HCEC 1CT (cell line): Measurements from ENCODE around the gene HIGD1A.

Experiments used
- DNase-seq: peaks from one replicate; pipeline ENCODE4 v3.0.0-alpha.2; 2017

Gene HIGD1A

DNA sequence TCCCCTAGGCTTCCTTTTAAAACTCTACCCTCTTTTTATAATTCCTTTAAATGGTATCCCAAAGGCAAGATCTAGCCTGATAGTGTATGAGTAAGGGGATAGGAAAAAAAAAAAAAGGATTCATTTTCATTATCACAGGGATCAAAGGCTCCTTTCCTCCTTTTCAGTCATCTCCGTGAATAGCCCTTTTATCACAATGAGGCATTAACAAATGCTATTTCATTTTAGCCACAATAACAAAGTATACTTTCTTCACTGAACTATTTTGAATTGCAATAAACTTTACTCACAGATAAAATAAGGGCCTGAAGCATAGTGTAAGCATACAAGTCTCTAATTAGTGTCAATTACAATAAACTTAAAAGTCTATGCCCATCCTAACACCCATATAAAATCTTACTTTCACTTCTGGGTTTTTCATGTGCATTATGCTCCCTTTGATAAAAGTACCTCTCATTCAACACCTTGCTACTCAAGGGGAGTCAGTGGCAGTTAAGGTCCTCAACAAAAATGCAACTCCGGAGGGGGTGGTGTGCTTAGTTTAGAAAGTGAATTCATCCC is 8.6 kb downstream of the HIGD1A start:
- no peak for DNase-seq

DNA sequence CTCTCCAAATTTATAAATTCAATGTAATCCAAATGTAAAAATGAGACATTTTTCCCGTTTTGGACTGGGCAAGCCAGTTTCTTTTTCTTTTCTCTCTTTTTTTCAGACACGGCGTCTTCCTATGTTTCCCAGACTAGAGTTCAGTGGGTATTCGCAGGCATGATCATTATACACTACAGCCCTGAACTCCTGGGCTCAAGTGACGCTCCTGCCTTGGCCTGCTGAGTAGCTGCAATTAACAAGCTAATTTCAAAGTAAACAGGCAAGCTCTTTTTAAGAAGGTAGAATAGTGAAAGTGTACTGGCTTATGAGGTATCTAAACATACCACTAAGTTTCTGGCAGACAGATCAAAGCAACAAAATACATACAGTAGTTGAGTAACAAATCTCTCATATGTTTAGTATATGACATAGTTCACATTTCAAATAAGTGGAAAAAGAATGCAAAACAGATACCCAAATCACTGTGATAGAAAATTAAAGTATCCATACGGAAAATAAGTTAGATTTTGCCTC is 13.5 kb downstream of the HIGD1A start:
- no peak for DNase-seq

DNA sequence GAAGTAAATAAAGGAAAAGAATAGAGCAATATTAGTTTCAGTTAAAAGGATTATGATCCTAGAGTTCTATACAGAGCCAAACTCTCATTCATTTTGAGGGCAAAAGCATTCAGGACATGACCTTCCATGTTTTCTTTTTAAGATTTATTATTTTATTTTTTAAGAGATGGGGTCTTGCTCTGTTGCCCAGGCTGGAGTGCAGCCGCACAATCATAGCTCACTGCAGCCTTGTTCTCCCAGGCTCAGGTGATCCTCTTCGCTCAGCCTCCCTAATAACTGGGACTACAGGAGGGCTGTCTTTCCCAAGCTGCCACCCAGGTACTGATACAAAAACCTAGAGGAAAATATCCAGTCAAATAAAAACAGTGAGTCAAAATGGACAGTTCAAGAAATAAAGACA is 17.7 kb downstream of the HIGD1A start:
- no peak for DNase-seq

DNA sequence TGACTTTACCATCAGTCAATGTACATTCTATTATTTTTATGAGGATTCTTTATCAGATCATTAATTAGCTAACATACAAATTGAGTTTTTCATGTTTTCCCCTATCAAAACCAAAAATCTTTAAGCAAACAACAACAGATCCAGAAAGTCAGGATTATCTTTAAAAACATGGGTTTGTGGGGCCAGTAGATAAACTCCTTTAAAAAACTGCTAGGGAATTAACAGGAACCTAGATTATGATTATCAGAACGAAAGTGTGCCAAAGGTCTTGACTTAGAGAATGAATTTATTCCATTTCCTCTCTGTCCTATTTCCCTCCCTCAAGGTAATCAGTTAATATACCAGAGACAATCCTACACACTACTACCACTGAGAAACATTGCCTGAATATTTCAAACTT is 18.1 kb downstream of the HIGD1A start:
- no peak for DNase-seq

DNA sequence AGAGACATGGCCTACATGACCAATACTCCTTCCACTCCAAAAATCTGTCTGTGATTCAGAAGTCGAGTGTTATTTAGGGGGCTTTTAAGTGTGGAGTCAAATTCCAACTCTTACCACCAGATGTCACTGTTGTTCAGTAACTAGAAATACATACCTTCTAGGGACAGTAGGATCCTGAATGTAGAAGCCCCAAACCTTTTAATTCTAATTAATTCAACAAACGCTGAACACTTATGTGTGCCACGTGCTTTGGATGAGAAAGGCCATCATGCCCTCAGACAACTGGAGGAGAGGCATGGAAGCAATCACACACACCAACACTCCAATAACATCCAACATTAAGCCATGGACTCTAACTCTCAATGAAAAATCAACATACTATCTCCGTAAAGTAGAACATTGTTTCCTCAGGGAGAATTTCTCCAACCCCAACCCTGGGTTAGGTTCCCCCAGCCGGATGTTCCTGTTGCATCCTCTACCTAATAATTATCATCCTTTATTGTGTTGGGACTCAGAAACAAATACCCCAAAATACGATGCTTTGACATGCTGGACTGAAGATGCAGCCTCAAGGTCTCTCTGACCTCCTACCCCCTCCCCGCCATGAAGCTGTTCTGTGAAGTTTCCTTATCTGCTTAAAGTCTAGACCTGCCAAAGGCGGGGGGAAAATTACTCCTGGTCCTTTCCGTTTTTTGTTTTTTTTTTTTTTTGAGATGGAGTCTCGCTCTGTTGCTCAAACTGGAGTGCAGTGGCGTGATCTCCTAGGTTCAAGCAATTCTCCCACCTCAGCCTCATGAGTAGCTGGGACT is 23.2 kb downstream of the HIGD1A start:
- peak; percentile 67 for DNase-seq

DNA sequence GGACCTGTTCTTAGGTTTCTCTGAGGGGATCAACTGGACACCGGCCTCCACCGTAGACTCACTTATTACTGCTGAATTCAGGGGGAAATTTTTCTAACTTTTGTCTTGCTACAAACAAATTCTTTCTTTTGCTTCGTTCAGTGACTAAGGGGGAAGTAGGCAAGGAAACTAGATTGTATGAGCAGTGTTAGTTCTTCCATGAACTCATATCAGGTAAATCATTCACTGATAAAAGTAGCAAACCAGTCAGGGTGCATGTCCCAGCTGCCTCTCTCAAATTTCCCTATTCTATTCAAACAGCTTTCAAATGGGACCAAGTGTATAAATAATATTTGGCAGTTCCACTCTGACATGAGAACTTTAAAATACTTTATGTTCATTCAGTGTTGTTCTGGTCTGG is 23.9 kb downstream of the HIGD1A start:
- DNase-seq = no peak

DNA sequence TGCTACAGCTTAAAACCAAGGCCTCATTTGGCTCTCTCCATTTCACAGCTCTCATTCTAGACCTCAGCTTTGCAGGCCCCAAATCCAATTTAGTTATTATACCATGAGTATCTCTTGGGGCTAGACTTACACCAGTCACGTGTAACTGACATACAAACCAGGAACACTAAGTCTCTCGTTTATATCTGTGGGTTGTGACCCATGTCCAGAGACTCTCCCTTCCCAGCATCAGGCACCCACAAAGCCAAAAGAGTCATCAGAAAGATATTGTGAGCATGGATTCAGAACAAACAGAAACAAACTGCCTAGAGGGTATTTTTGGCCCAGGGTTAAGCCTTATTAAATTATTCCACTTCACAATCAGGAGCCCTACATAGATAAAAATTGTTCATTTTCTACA is 25.6 kb downstream of the HIGD1A start:
- DNase-seq = peak; percentile 93

DNA sequence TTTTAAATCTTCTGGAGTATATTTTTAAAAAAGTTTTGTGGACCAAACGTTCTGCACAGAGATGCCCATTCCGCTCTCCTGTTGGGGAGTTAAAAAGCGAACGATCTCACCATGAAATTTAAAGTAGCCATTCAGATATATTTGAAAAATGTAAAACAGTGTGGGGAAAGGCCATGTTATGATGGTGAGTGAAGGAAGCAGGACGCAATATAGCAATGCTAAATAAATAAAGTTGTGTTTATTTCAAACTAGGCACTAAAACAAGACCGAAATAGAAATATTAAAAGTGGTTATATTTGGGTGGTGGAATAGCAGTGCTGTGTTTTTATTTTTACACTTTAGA is 30.9 kb downstream of the HIGD1A start:
- DNase-seq = no peak

DNA sequence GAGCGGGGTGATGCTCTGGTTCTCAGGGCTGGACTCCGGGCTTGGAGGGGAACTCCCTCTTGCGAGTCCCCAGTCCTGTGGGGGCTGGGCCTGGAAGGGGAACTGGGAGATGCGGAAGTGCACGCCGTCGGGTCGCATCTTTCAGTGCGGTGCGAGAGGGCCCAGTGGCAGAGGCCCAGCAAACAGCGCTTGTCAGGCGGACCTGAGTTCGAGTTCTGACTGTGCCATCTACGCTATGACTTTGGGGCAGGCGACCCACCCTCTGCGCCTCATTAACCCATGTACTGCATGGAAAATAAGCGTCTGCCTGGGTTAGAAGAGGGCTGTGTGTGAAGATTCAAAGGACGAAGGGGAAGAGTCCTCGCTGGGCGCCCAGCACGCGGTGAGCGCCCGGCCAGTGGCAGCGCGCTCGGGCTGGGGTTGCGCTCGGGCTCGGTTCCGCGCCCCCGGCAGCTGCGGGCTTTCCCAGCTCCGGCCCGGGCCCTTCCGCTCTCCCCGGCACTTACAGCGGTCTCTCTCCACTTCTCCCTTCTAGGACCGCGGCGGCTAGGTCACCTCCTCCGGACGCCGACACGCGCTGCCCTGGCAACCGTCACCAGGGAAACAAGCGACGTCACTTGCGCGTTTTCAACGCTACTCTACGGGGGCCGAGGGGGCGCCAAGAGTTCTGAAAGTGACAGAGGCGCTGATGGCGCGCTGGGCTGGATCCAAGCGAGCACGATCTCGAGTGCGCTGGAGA is 31.5 kb downstream of the HIGD1A start, which contains the start of gene CCDC13:
CCDC13 (minus strand) TSS at position 584 of the 739 bp plus-strand sequence. CDS start 14,908 bp downstream, outside the sequence.
- DNase-seq = peak; percentile 87

DNA sequence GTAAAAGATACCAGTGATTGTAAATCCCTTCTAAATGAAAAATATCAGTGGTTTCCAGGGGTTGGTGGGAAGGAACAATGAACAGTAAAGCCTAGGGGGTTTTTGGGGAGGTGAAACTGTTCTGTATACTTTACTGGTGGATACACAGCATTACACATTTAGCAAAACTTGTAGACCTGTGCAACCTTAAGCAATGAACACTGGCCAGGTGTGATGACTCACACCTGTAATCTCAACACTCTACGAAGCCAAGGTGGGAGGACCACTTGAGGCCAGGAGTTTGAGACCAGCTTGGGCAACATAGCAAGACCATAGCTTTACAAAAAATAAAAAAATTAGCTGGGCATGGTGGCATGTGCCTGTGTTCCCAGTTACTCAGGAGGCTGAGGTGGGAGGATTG is 33.0 kb downstream of the HIGD1A start:
- DNase-seq = no peak

DNA sequence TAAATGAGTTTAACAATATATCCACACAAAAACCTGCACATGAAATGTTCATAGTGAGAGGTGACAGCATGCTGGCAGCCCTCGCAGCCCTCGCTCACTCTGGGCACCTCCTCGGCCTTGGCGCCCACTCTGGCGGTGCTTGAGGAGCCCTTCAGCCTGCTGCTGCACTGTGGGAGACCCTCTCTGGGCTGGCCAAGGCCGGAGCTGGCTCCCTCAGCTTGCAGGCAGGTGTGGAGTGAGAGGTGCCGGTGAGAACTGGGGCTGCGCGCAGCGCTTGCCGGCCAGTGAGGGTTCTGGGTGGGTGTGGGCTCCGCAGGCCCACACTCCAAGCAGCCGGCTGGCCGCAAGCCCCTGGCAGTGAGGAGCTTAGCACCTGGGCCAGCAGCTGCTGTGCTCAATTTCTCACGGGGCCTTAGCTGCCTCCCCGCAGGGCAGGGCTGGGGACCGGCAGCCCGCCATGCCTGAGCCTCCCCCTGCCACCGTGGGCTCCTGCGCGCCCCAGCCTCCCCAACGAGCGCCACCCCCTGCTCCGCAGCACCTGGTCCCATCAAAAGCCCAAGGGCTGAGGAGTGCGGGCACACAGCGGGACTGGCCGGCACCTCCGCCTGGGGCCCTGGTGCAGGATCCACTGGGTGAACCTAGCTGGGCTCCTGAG is 34.7 kb downstream of the HIGD1A start:
- no peak for DNase-seq

DNA sequence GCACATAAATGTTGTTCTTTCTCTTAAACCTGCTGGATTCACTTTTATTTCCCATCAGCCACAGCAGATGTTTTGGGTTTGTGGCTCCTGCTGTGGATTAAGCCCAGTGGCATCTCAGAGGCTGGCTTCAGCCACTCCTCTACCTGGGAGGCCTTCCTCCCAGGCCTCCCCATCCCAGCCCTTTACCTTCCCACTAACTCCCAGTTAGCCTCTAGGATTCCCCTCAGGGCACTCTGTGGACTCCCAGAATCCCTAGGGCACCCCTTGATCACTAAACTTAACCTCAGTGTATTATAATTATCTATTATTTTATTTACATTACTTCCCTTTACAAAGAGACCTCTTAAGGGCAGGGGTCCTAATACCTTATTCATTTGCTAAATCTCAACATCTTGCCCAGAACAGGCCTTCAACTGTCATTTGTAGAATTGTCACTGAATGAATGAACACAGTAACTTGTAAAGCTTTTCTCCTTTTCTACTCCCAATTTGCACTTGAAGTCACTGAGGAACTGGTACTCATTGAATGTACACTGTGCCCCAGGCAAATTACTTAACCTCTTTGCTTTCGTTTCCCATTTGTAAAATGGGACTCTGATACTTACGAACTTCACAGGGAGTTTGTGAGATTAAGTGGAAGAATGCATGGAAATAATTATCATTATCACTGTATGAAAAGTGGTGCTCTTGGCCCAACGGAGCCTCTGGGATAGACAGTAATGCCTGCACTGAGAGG is 39.6 kb downstream of the HIGD1A start:
- DNase-seq = no peak

DNA sequence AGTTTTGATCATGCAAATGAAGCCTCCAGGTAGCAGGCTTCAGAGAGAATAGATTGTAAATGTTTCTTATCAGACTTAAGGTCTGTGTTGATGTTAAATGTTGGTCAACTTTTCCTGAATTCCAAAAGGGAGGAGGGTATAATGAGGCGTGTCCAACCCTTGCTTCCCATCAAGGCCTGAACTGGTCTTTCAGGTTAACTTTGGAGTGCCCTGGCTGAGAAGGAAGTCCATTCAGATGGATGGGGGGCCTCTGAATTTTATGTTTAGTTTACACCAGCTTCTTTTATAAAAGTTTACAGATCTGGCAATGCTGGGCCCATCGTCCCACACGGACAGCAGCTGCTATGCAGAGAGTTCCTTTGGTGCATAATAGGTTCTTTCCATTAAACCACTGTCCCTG is 40.2 kb downstream of the HIGD1A start:
- DNase-seq = no peak

DNA sequence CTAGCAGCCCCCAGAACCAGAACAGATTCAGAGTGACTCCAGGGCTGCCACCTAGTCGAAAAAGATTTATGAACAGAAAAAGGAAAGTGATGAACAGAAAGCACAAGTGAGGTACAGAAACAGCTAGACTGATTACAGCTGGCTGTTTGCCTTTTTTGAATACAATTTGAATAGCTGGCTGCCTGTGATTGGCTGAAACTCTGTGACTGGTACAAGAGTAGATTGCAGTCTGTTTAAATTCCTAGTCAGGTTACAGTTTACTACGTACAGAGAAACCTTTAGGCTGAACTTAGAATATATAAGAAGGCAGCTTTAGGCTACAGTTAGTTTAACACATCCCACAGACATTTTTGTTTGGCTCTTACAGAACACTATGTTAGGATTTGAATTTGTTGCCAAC is 41.3 kb downstream of the HIGD1A start:
- DNase-seq = peak; percentile 40

DNA sequence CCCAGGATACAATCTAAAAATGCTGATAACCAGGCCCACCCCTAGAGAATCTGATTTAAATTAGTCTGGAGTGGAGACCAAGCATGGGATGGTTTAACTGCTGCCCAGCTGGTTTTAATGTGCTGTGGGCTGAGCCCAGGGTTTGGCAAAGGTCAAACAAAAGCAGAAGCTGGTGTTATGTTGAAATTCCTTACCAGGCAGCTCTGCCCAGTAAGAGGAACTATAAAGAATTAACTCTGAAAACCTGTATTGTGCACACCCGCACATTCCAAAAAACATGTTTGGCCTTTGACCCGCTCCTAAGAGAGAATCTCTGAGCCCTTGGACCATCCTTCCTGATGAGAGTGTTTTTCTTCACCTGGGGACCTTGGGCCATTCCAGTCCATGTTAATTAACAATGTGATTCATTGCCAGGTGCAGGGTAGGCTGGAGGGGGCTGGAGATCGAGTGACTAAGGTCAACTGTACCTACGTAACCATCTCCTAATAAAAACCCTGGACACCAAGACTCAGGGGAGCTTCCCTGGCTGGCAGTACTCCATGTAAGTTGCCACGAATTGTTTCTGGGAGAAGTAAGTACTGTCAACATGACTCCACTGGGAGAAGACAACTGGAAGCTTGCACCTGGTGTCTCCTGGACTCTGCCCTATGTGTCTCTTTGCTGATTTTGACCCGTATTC is 42.1 kb downstream of the HIGD1A start:
- peak; percentile 27 for DNase-seq

DNA sequence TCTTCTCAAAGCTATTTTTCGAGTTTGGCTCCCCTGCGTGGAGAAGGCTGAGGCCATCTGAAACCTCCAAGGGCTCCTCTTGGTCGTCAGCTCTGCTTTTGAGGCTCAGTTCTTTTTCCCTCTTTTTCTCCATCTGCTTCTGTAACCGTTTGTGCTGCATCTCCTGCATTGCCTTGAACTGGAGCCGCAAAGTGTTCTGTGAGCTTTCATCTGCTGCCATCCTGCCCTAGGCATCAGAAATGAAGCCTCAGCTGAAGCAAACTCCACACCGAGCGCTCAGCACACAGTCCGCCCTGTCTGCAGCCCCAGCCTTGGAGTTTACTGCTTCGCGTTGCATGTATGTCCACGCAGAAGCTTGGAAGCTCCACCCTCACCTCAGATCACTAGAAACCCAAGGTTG is 46.2 kb downstream of the HIGD1A start:
- DNase-seq = no peak

DNA sequence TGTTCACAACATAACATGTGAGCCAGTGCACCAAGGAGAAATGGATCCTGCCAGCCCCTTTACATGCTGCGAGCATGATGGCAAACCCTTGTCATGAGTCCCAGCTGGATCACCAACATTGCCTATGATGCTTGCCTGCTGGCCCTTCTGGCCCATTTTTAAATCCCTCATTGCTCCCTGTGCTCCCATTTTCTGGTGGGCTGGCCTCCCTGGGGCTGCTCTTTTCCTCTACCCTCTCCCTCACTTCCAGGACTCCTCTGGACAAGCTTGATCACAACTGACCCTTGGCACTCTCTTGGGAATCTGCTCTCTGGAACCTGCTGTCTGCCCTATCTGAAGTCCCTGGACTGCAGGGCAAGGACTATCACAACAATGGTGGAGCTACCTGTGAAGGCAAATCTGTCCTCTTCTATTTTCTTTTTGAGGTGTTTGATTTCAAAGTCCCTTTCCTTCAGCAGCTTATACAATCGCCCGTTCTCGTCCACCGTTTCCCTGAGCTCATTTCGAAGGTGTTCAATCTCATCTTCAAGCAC is 47.5 kb downstream of the HIGD1A start:
- DNase-seq = no peak

DNA sequence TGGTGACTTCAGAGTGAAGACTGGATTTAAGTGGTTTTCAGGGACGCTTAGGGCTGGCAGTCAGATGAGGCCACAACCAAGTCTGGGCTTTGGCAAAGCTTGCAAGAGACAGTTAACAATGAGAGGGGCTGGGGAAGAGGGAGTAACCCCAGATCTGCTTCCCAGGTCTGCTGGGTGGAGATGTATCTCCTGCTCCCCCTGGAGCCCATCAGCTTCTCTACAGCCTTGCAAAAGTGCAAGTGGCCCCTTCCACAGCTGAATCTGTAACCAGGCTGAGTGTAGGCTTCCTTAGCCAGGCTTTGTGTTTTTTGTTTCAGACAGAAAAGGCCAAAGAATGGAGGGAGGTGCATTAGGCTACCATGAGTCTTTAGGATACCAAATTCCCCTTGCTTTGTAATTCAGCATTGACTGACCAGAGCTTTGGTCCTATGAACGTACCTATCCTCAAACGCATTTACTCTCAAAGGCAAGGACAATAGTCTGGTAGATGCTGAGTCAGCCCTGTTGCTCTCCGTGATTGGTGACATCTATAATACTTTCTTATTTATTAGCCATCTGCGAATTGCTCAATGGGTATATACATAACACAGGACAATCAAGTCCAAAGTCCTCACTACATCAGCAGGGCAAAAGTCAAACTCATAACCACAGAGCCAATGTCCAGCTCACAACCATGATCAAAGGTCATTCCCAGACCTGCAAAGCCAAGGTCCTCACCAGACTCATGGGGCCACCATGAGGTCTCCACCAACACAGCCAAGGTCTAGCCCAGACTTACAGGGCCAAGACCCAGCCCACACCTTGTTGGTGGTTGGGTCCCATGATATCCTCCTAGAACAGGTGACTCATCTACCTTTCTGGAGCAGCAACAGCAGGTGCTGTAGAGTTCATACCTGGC is 48.4 kb downstream of the HIGD1A start:
- no peak for DNase-seq

DNA sequence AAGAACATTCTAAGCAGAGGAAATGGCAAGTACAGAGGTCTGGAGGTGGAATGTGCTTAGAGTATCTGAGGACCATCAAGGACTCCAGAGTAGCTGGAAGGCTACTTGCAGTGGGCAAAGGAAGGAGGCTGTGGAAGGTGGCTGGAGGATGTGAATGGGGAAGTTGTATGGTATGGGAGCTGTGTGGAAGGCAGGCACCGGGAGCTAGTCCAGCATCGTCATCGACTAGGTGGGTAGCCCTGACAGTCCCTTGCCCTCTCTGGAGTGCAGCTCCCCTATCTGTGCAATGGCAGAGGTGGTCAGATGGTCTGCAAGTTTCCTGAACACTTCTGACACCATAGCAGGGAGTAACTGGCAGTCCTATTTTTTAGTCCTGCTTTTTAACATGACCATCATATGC is 50.5 kb downstream of the HIGD1A start:
- DNase-seq = no peak

DNA sequence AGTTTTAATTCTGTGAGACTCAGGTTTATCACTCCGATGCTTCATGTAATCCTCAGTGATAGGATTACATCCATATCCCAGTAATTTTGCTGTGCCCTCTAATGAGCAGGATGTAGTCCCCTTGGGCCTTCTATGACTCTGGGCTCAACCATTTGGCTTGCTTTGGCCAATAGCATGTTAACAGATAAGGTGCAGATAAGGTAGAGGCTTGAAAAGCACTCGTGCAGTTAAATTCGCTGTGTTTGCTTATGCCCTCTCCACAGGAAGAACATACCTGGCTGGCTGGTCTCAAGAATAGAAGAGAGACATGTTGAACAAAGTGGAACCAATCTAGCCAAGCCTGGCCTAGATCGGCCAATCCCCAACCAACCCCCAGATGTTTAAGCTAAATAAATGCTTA is 51.3 kb downstream of the HIGD1A start:
- no peak for DNase-seq

DNA sequence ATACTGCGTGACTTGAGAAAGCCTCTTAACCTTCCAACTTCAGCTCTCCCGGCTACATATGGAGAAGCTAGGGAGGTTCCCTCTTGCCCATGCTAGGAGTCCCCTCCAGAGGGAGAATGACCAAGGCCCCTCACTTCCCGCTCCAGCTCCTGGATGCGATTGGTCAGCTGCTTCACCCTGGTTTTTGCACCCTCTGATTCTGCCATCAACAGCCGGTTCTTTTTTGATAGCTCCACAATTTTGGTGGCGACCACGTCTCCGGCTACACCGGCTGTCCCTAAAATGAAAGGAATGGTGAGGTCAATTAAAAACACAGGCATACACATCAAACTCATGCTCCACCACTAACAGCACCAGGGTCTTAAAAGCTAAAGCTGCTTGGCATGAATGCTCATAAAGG is 51.8 kb downstream of the HIGD1A start:
- no peak for DNase-seq
